ENCODE data around the gene HMGB4. TPM values are rescaled to one million over a fixed set of nuclear protein-coding genes. Genes with fewer than 3 reads are reported as not detected.

HMGB4 gene
- total RNA-seq, 4 donors from 2014 or later: not detected

- Histone ChIP-seq H3K27me3 (peaks cover 0 to 20% (median 0%) of the 10 kb centered on the region in 4 donors), H3K9me3 (no peaks in the 10 kb centered on the region), H3K4me1 (peaks cover 0 to 6% (median 0%) of the 10 kb centered on the region in 3 donors), H3K4me3 (no peak overlapping the region), H3K36me3 (no peaks in the 10 kb centered on the region), H3K27ac (no peak overlapping the region)
- no peak for TF ChIP-seq POLR2A (IDR thresholded peaks at IDR 0.05)
- no peak for TF ChIP-seq CTCF (IDR thresholded peaks at IDR 0.05)
- no peak for DNase-seq
- intact Hi-C loops (cut with DNase I): no loop called here
- WGBS, 2 donors: 75 to 77% methylated on average over 7 of the region's 7 CpGs
Measured at GRCh38 chr1:33819913-33820311, 44.0 kb upstream of the HMGB4 start.

GRCh38 chr1:33820804-33821203 lies 43.1 kb upstream of the HMGB4 start:
- no peak for DNase-seq
- WGBS, 2 donors: 75 to 76% methylated on average over 3 of the region's 5 CpGs

GRCh38 chr1:33821291-33821690 lies 42.6 kb upstream of the HMGB4 start:
- Histone ChIP-seq H3K36me3 (no peaks in the 10 kb centered on the region), H3K4me1 (no peaks in the 10 kb centered on the region), H3K27me3 (peaks cover 0 to 20% (median 0%) of the 10 kb centered on the region in 4 donors), H3K4me3 (no peak overlapping the region), H3K9me3 (no peaks in the 10 kb centered on the region), H3K27ac (no peak overlapping the region)
- no peak for DNase-seq
- WGBS, 2 donors: 89 to 92% methylated on average over 4 to 5 of the region's 6 CpGs
- intact Hi-C loops (cut with DNase I): no loop called here
- TF ChIP-seq CTCF (IDR thresholded peaks at IDR 0.05) (no peak), POLR2A (IDR thresholded peaks at IDR 0.05) (no peak)

More at GRCh38 chr1:33820804-33821203, 43.1 kb upstream of the HMGB4 start:
- peaks cover 0 to 20% (median 0%) of the 10 kb centered on the region in 4 donors for H3K27me3 ChIP-seq
- intact Hi-C loops (cut with DNase I): no loop called here
- H3K27ac ChIP-seq: no peak overlapping the region
- H3K36me3 ChIP-seq: no peaks in the 10 kb centered on the region
- H3K4me3 ChIP-seq: no peak overlapping the region
- TF ChIP-seq CTCF (IDR thresholded peaks at IDR 0.05) (no peak), POLR2A (IDR thresholded peaks at IDR 0.05) (no peak)
- no peaks in the 10 kb centered on the region for H3K4me1 ChIP-seq
- H3K9me3 ChIP-seq: no peaks in the 10 kb centered on the region

GRCh38 chr1:33822396-33822795 lies 41.5 kb upstream of the HMGB4 start:
- no peak for TF ChIP-seq POLR2A (IDR thresholded peaks at IDR 0.05)
- no peak for TF ChIP-seq CTCF (IDR thresholded peaks at IDR 0.05)
- DNase-seq: no peak
- intact Hi-C loops (cut with DNase I): no loop called here
- WGBS, 2 donors: 61 to 68% methylated on average over 3 to 6 of the region's 6 CpGs
- Histone ChIP-seq H3K36me3 (no peaks in the 10 kb centered on the region), H3K27me3 (peaks cover 0 to 20% (median 0%) of the 10 kb centered on the region in 4 donors), H3K9me3 (no peaks in the 10 kb centered on the region), H3K4me3 (no peak overlapping the region), H3K27ac (no peak overlapping the region), H3K4me1 (no peaks in the 10 kb centered on the region)

- DNase-seq: no peak
- H3K9me3 ChIP-seq: no peaks in the 10 kb centered on the region
- H3K4me3 ChIP-seq: no peak overlapping the region
- no peaks in the 10 kb centered on the region for H3K36me3 ChIP-seq
- no peaks in the 10 kb centered on the region for H3K4me1 ChIP-seq
- H3K27ac ChIP-seq: no peak overlapping the region
- intact Hi-C loops (cut with DNase I): no loop called here
- no CpG with 5 or more reads among the region's 2 CpGs for WGBS, 2 donors
- TF ChIP-seq POLR2A (IDR thresholded peaks at IDR 0.05): no peak
- no peak for TF ChIP-seq CTCF (IDR thresholded peaks at IDR 0.05)
- H3K27me3 ChIP-seq: peaks cover 0 to 20% (median 0%) of the 10 kb centered on the region in 4 donors
Measured at GRCh38 chr1:33823401-33823800, 40.5 kb upstream of the HMGB4 start.

Data from esophagus squamous epithelium (tissue), 5 donors.